22Rv1 (cell line): ENCODE results near the gene CINP.
"Not testable (repeated sequence)": the region's sequence is repeated elsewhere in the genome, so short reads cannot be mapped to it uniquely, and the experiment has no call there.

Experiments used
- H3K27ac ChIP-seq: fragments of 450-650 bp; 2 replicates; pipeline ENCODE4 v1.5.1; 2017
- CTCF ChIP-seq: fragments of 450-650 bp; IDR thresholded peaks from 2 replicates; pipeline ENCODE4 v1.5.1; 2017; ENCODE audit warnings: mild to moderate bottlenecking
- ZFX ChIP-seq: fragments of 450-650 bp; IDR thresholded peaks from 2 replicates; pipeline ENCODE4 v1.6.1; 2017; ENCODE audit warnings: antibody characterized with exemption, borderline replicate concordance

The CINP gene

DNA sequence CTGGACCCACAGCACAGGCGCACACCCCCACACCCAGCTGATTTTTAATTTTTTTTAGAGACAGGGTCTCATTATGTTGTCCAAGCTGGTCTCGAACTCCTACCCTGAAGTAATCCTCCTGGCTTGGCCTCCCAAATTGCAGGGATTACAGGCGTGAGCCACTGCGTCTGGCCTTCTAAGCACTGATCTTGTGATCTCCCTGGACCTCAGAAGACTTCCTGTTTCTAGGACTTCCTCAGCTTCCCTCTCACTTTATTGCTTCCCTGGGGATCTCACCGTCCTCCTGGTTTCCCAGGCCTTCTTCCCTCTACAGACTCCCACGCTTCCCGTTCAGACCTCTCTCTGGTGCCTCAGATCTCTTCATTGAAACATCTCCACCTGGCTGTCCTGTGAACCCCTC is 29.3 kb downstream of the CINP start:
- TF ChIP-seq CTCF (no peak), ZFX (no peak)
- H3K27ac ChIP-seq = no peak overlapping the region

DNA sequence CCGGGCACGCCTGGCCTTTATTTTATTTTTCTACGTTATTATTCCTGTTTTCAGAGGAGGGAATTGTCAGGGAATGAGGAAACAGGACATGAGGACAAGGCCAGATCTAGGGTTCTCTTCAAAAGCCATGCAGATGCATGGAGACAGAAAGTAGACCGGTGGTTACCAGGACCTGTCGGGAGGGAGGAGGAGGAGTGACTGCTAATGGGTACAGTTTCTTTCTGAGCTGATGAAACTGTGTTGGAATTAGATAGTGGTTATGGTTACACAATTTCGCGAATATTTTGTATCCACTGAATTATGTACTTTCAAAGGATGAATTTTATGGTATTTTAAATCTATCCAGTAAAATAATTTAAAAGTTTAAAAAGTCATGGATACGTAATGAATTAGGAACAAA is 31.9 kb downstream of the CINP start:
- no peak overlapping the region for H3K27ac ChIP-seq
- TF ChIP-seq ZFX (no peak), CTCF (no peak)

- H3K27ac ChIP-seq = not testable (repeated sequence)
These were observed 33.3 kb downstream of the CINP start for GRCh38 chr14:102329381-102329780.

- H3K27ac ChIP-seq = no peak overlapping the region
- no peak for TF ChIP-seq CTCF
- no peak for TF ChIP-seq ZFX
These were observed 36.1 kb downstream of the CINP start for GRCh38 chr14:102326583-102326982.

DNA sequence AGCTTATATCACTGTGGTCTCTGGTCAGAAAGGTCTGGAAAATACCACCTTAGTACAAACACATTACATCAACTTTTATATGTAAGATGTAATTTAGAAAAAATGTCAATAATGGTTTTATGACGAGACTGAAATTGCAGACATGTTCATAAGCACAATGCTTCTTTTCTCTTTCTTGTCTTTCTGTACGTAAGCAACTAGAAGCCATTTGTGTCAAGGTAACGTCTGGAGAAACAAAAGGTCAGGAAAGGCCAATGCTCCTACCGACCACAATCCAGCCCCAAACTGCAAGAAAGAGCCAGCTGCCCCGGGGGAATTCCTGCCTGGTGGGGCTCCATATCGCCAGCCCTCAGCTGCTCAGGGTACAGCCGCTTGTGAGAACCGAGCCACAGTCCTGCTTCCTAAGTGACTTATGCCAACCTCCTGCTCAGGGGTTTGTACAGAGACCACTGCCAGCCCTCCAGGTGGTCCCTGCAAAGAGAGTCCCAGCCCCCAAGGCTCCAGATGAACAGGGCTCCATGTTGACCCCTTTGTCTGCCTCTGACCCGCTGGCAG is 36.8 kb downstream of the CINP start:
- H3K27ac ChIP-seq = no peak overlapping the region
- no peak for TF ChIP-seq CTCF
- TF ChIP-seq ZFX = no peak

DNA sequence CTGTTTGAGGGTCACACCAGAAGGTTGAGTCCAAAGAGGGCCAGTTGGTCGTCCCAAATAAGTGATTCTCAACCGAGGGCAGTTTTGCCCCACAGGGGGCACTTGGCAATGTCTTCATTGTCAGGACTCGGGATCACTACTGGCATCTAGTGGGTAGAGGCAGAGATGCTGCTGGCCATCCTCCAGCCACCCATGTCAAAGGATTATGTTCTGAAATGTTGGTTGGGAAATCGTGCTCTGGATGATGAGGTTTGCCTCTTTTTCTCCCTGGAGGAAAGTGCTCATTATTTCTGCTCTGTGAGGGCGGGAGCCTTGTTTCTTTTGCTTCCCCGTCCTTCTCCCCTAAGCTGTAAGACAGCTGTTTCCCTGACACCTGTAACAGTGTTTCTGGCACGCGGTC is 39.6 kb downstream of the CINP start:
- TF ChIP-seq ZFX = no peak
- TF ChIP-seq CTCF = peak; percentile 83

DNA sequence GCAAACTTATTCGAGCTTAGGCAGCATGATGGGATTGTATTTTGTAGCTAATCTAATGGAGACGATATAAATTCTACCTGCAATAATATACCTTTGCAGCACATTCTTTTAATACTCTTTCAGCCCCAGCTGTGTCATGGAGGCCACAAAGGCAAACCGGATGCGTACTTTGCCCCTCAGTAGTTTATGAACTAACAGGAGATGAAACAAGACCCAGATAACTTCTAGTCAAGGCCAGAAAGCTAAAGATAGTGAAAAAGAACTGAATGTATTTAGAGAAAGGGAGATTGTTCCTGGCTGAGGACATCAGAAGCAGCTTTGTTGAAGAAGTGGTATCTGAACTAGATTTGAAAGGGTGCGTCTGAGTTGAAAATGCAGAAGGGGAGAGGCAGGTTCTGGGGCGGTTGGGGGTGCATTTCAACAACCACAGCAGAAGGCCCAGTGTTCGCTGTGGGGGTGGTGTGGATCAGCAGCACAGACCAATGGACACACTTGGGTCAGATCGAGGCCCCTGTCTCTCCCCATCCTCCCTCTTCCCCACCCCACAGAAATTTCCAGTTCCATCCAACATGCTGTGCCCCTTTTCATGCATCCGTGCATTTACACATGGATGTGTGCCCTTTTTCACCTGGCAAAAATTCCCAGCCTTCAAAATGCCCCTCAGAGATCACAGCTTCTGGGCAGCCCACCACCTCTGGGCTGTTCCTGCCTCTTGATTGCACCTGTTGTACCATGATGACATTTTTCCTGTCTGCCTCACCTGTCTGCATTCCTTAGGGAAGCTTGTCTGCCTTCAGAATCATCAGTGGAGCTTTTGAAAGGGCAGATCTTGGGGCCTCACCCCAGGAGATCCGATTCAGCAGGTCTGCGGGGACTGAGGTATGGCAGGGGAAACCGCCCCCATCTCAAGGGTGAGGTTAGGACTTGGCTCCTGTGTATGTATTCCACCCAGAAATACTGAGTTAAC is 41.0 kb downstream of the CINP start:
- no peak for TF ChIP-seq CTCF
- no peak for TF ChIP-seq ZFX

More for the DNA sequence above, 39.6 kb downstream of the CINP start:
- no peak overlapping the region for H3K27ac ChIP-seq

More for the DNA sequence above, 41.0 kb downstream of the CINP start:
- H3K27ac ChIP-seq = no peak overlapping the region; the same call in 1 of the 2 replicates
